ENCODE data around the gene TNRC6B.

DNA sequence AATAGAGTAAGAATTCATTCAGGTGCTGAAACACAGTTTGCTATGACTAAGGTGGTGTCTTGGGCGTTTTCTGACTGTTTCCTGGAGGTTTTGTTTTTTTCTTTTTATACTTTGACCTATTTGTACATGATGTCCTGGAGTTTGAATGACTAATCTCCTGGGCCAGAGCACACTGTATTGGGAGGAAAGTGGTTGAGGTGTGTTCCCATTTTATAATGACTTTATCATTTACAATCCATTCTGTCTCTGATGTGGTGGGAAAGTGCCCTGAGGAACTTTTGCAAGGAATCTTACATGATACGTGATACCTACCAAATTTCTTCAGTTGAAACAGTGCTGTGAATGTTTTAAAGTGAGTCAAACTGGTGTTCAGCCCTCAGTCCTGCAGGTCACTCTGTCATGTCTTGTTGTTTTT lies 80.8 kb downstream of the TNRC6B start:
- TF ChIP-seq, protein P1, sequence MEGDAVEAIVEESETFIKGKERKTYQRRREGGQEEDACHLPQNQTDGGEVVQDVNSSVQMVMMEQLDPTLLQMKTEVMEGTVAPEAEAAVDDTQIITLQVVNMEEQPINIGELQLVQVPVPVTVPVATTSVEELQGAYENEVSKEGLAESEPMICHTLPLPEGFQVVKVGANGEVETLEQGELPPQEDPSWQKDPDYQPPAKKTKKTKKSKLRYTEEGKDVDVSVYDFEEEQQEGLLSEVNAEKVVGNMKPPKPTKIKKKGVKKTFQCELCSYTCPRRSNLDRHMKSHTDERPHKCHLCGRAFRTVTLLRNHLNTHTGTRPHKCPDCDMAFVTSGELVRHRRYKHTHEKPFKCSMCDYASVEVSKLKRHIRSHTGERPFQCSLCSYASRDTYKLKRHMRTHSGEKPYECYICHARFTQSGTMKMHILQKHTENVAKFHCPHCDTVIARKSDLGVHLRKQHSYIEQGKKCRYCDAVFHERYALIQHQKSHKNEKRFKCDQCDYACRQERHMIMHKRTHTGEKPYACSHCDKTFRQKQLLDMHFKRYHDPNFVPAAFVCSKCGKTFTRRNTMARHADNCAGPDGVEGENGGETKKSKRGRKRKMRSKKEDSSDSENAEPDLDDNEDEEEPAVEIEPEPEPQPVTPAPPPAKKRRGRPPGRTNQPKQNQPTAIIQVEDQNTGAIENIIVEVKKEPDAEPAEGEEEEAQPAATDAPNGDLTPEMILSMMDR (IDR thresholded peaks at IDR 0.05) = no peak
- no peak for TF ChIP-seq POLR2A (IDR thresholded peaks at IDR 0.05)
- TF ChIP-seq EP300 (IDR thresholded peaks at IDR 0.05) = no peak

All from tibial nerve (tissue), 4 donors.